ENCODE measurements around the gene FALEC.

DNA sequence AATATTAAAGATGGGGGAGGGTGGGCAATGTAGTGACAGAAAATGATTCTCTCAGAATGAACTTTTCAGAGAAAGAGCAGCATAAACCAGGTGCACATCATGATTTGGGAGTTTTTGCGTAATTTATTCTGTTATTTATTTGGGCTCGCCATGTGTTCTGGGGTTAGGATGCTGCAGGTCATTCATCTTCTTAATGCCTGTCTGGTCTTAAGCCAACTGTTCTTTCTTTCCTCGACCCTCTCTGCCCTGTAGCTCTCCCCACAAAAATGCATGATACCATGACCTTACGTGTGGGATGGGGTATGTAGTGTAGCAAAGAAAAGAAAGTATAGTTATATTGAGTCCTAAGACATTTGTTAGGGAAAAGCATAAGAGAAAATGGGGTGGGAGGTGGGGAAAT is 40.7 kb upstream of the FALEC start:
- TF ChIP-seq, protein P1, sequence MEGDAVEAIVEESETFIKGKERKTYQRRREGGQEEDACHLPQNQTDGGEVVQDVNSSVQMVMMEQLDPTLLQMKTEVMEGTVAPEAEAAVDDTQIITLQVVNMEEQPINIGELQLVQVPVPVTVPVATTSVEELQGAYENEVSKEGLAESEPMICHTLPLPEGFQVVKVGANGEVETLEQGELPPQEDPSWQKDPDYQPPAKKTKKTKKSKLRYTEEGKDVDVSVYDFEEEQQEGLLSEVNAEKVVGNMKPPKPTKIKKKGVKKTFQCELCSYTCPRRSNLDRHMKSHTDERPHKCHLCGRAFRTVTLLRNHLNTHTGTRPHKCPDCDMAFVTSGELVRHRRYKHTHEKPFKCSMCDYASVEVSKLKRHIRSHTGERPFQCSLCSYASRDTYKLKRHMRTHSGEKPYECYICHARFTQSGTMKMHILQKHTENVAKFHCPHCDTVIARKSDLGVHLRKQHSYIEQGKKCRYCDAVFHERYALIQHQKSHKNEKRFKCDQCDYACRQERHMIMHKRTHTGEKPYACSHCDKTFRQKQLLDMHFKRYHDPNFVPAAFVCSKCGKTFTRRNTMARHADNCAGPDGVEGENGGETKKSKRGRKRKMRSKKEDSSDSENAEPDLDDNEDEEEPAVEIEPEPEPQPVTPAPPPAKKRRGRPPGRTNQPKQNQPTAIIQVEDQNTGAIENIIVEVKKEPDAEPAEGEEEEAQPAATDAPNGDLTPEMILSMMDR (IDR thresholded peaks at IDR 0.05) = no peak
- TF ChIP-seq POLR2A (IDR thresholded peaks at IDR 0.05) = no peak

All from lower leg skin (tissue), 3 donors.